GM12878 (cell line): Measurements from ENCODE around the gene SARS1. TPM values are rescaled to one million over a fixed set of nuclear protein-coding genes. Genes with fewer than 3 reads are reported as not detected.
A peak's percentile ranks its signal among the peaks of the same experiment; 100 is the strongest.

ENCODE experiments used
- ATF3 ChIP-seq: IDR thresholded peaks from 2 replicates; pipeline ENCODE4 v1.6.1; 2011; ENCODE audit warnings: low read depth, mild to moderate bottlenecking, low read length, moderate library complexity, borderline replicate concordance; ENCODE audit errors: extremely low read depth
- ELK1 ChIP-seq: IDR thresholded peaks from 2 replicates; pipeline ENCODE4 v1.6.1; 2012; ENCODE audit warnings: low read depth, low read length, improper control_type of control experiment
- EZH2 ChIP-seq: IDR thresholded peaks from 2 replicates; pipeline ENCODE4 v1.6.1; 2012; ENCODE audit warnings: low read depth, mild to moderate bottlenecking, control low read depth, inconsistent platforms, low read length, borderline replicate concordance; ENCODE audit not compliant: control insufficient read depth
- KDM1A ChIP-seq: fragments of 200-600 bp; sonication (generic); IDR thresholded peaks from 2 replicates; pipeline ENCODE4 v1.6.1; 2016; ENCODE audit warnings: borderline replicate concordance
- MAX ChIP-seq: IDR thresholded peaks from 2 replicates; pipeline ENCODE4 v1.6.1; 2012; ENCODE audit warnings: low read depth, low read length, improper control_type of control experiment
- MEF2A ChIP-seq: IDR thresholded peaks from 2 replicates; pipeline ENCODE4 v1.6.1; 2011; ENCODE audit warnings: low read depth, mild to moderate bottlenecking, low read length, moderate library complexity; ENCODE audit not compliant: insufficient read depth
- MYC ChIP-seq: IDR thresholded peaks from 2 replicates; pipeline ENCODE4 v1.6.1; 2011; ENCODE audit warnings: mild to moderate bottlenecking, low read length, moderate library complexity, inconsistent platforms; ENCODE audit not compliant: insufficient read depth, insufficient replicate concordance, insufficient read length, severe bottlenecking
- NBN ChIP-seq: fragments of 450-650 bp; IDR thresholded peaks from 2 replicates; pipeline ENCODE4 v1.6.1; 2016
- NR2C2 ChIP-seq: IDR thresholded peaks from 2 replicates; pipeline ENCODE4 v1.6.1; 2011; ENCODE audit warnings: borderline replicate concordance, low read depth; ENCODE audit not compliant: control insufficient read depth, insufficient read length
- PAX5 ChIP-seq: IDR thresholded peaks from 2 replicates; pipeline ENCODE4 v1.6.1; 2011; ENCODE audit warnings: low read depth, low read length, borderline replicate concordance
- POLR2AphosphoS5 ChIP-seq: IDR thresholded peaks from 2 replicates; pipeline ENCODE4 v1.6.1; 2011; ENCODE audit warnings: mild to moderate bottlenecking, low read length, inconsistent platforms
- RAD21 ChIP-seq: IDR thresholded peaks from 2 replicates; pipeline ENCODE4 v1.6.1; 2011; ENCODE audit warnings: mild to moderate bottlenecking, low read depth, low read length, moderate library complexity; ENCODE audit not compliant: insufficient read depth
- RCOR1 ChIP-seq: conservative IDR thresholded peaks from 2 replicates; pipeline ENCODE4 v1.6.1; 2012; ENCODE audit warnings: low read depth, low read length, improper control_type of control experiment
- SMAD5 ChIP-seq: IDR thresholded peaks from 2 replicates; pipeline ENCODE4 v1.6.1; 2016; ENCODE audit warnings: antibody characterized with exemption, low read depth
- SMARCA5 ChIP-seq: fragments of 450-650 bp; IDR thresholded peaks from 2 replicates; pipeline ENCODE4 v1.6.1; 2017; ENCODE audit warnings: mild to moderate bottlenecking
- STAT1 ChIP-seq: fragments of 450-650 bp; conservative IDR thresholded peaks from 2 replicates; pipeline ENCODE4 v1.6.1; 2014; ENCODE audit warnings: antibody characterized with exemption, mild to moderate bottlenecking
- ZNF217 ChIP-seq: fragments of 450-650 bp; IDR thresholded peaks from 2 replicates; pipeline ENCODE4 v1.6.1; 2017; ENCODE audit warnings: antibody characterized with exemption, mild to moderate bottlenecking
- ZNF384 ChIP-seq: IDR thresholded peaks from 2 replicates; pipeline ENCODE4 v1.6.1; 2012; ENCODE audit warnings: low read depth, mild to moderate bottlenecking, low read length, improper control_type of control experiment, borderline replicate concordance
- ZNF592 ChIP-seq: fragments of 450-650 bp; IDR thresholded peaks from 2 replicates; pipeline ENCODE4 v1.6.1; 2017; ENCODE audit warnings: mild to moderate bottlenecking, moderate library complexity
- ZZZ3 ChIP-seq: IDR thresholded peaks from 2 replicates; pipeline ENCODE4 v1.6.1; 2011; ENCODE audit warnings: low read depth; ENCODE audit not compliant: control insufficient read depth, insufficient read length
- polyA plus RNA-seq, 11 experiments: library from polyadenylated mRNA; depleted of rRNA in 4 of 11; unstranded in 6 of 11; stranded (reverse) in 5 of 11; fragments of >200 nt; fragmentation: Nextera tagmentation in 4 of 11; fragmentation: Illumina TruSeq in 1 of 11; extraction: Ambion mirVana in 4 of 11; extraction: Trizol in 1 of 11; gene quantifications; 1 replicate in 1 of 11; 2 replicates in 10 of 11; pipeline versions ENCODE4 v1.2.1 to v1.2.3, GENCODE V29; 2011 to 2016; ENCODE audit warnings: inconsistent platforms in 2 of 11, missing spikeins in 2 of 11, low read depth in 1 of 11
- total RNA-seq, 4 experiments: library from RNA; depleted of rRNA in 3 of 4; stranded (reverse); fragments of >200 nt in 3 of 4; fragmentation: Illumina TruSeq in 1 of 4; extraction: Trizol in 1 of 4; gene quantifications; 2 replicates each; pipeline versions ENCODE4 v1.2.1 to v1.2.3, GENCODE V29; 2013 to 2021
- TF ChIP-seq, protein P1 (sequence below): fragments of 150-350 bp; IDR thresholded peaks from 2 replicates; pipeline ENCODE4 v1.6.1; 2016; ENCODE audit warnings: low read depth, low read length

Gene SARS1
- total and polyA plus RNA-seq, 10 of the 15 experiments (the other 5 are each of a cell fraction or from before 2014, with no cell fraction given): 103 to 202 (median 138) TPM

DNA sequence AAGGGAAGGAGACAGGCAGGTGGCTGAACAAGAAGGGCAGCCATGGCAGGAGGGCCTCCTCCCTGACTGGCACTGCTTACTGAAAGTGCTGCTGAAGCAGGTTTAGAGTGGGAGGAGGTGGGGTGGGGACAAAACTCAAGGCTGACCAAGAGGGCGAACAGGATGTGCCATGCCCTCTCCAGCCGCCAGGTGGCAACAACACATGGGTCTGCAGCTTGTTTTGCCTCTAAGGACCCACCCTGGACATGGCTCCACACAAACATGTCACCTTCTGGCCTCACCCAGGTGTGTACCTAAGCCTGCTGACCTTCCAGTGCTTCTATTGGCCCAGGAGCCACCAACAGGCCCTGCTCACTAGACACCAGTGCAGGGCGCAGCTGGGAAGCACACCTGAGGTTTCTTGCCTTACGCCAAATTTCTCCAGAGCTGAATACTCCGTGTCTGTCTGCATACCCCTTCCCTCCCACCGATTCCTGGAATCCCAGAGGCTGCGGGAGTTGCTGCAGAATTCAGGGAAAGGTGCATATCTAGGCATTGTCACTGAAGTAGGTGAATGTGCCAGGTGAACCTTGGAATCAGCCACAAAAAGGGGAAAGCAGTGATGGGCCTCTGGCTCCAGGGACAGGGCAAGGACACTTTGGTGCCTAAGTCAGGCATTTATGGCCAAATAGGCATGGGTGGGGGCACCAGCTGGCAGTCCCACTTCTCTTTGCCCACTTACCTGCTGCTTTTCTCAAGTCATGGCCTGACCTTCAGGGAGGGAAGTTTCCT is 63.9 kb downstream of the SARS1 start (continued):
- TF ChIP-seq SMARCA5 (0 out of 2 replicates have a peak, but pooled peaks have one; percentile 54), POLR2AphosphoS5 (no peak), KDM1A (no peak), NR2C2 (no peak), NBN (0 out of 2 replicates have a peak, but pooled peaks have one; percentile 37), SMAD5 (no peak), MAX (no peak), ELK1 (no peak), MYC (no peak), EZH2 (no peak), ZZZ3 (no peak), MEF2A (no peak), PAX5 (no peak), STAT1 (no peak), ZNF384 (no peak), ATF3 (no peak), ZNF217 (no peak), RAD21 (peak; percentile 76), RCOR1 (no peak), ZNF592 (0 out of 2 replicates have a peak, but pooled peaks have one; percentile 57)
- TF ChIP-seq, protein P1, sequence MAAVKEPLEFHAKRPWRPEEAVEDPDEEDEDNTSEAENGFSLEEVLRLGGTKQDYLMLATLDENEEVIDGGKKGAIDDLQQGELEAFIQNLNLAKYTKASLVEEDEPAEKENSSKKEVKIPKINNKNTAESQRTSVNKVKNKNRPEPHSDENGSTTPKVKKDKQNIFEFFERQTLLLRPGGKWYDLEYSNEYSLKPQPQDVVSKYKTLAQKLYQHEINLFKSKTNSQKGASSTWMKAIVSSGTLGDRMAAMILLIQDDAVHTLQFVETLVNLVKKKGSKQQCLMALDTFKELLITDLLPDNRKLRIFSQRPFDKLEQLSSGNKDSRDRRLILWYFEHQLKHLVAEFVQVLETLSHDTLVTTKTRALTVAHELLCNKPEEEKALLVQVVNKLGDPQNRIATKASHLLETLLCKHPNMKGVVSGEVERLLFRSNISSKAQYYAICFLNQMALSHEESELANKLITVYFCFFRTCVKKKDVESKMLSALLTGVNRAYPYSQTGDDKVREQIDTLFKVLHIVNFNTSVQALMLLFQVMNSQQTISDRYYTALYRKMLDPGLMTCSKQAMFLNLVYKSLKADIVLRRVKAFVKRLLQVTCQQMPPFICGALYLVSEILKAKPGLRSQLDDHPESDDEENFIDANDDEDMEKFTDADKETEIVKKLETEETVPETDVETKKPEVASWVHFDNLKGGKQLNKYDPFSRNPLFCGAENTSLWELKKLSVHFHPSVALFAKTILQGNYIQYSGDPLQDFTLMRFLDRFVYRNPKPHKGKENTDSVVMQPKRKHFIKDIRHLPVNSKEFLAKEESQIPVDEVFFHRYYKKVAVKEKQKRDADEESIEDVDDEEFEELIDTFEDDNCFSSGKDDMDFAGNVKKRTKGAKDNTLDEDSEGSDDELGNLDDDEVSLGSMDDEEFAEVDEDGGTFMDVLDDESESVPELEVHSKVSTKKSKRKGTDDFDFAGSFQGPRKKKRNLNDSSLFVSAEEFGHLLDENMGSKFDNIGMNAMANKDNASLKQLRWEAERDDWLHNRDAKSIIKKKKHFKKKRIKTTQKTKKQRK: no peak
